SIG-M5 treated with dmso at 0.1 percent for 504 hours (cell line): ENCODE measurements around the gene SYS1.
A peak's percentile ranks its signal among the peaks of the same experiment; 100 is the strongest.

Experiments
- DNase-seq: peaks from one replicate; lab custom pipeline; 2025; ENCODE audit not compliant: unreplicated experiment; lab: John Stamatoyannopoulos, UW

Gene SYS1

GRCh38 chr20:45412653-45413052, 49.7 kb downstream of the SYS1 start:
- no peak for DNase-seq

- DNase-seq, result no peak
These were observed 50.5 kb downstream of the SYS1 start for GRCh38 chr20:45413479-45413878.

GRCh38 chr20:45415822-45416637, 53.1 kb downstream of the SYS1 start, which contains the start of gene PIGT:
Gene PIGT (plus strand): TSS chr20:45416141. CDS start chr20:45416157, 16 bp downstream.
- peak; percentile 89 for DNase-seq

GRCh38 chr20:45416917-45417316, 54.0 kb downstream of the SYS1 start:
- DNase-seq, result peak; percentile 20
